B cell (primary cell): ENCODE results near the gene HIVEP1. TPM values are rescaled to one million over a fixed set of nuclear protein-coding genes. Genes with fewer than 3 reads are reported as not detected.

ENCODE experiments used
- ATAC-seq: fragments of 200-7000 bp; cut with Tn5 transposase; one replicate; pipeline ENCODE4 v1.10.0; 2021; ENCODE audit warnings: low read depth, mild to moderate bottlenecking, moderate number of reproducible peaks, moderate library complexity
- CTCF ChIA-PET: fragments of 350-600 bp; sonication (Branson Sonifier 250); formaldehyde crosslinking; loops from one replicate; lab custom pipeline; 2021; ENCODE audit warnings: antibody characterized with exemption, inconsistent platforms; lab: Charles Lee
- POLR2A ChIA-PET: fragments of 350-600 bp; sonication (Branson Sonifier 250); formaldehyde crosslinking; loops from one replicate; lab custom pipeline; 2021; ENCODE audit warnings: antibody characterized with exemption; lab: Charles Lee
- DNase-seq: peaks from one replicate; pipeline ENCODE4 v3.0.0; 2013
- H2AFZ ChIP-seq: 2 replicates; pipeline ENCODE4 v1.6.1; 2012; ENCODE audit warnings: mild to moderate bottlenecking, low read depth, low read length; ENCODE audit not compliant: insufficient read depth, poor library complexity, severe bottlenecking
- H3K27ac ChIP-seq, 2 donors: 1 replicate in 1 of 2; 2 replicates in 1 of 2; pipeline ENCODE4 v1.5.1; 2012 to 2013; ENCODE audit warnings: low read length in 2 of 2, mild to moderate bottlenecking in 2 of 2, moderate library complexity in 1 of 2
- H3K27me3 ChIP-seq, 4 experiments: fragments of 200-600 bp in 1 of 4; sonication (generic) in 1 of 4; replicated peaks in 1 of 4; 1 replicate in 2 of 4; 2 replicates in 2 of 4; pipeline versions ENCODE4 v1.6.1 to v1.7.0; 2013 to 2016; ENCODE audit warnings: low read length in 3 of 4, mild to moderate bottlenecking in 2 of 4, mixed read lengths in 1 of 4, moderate library complexity in 1 of 4; ENCODE audit not compliant: insufficient read depth in 4 of 4, control insufficient read depth in 3 of 4; ENCODE audit errors: control extremely low read depth in 1 of 4
- H3K36me3 ChIP-seq, 2 experiments: replicated peaks in 1 of 2; 1 replicate in 1 of 2; 2 replicates in 1 of 2; pipeline versions ENCODE4 v1.6.1 to v1.7.1; 2013; ENCODE audit warnings: low read length in 1 of 2; ENCODE audit not compliant: insufficient read depth in 2 of 2, control insufficient read depth in 1 of 2; ENCODE audit errors: control extremely low read depth in 1 of 2, extremely low read depth in 1 of 2
- H3K4me1 ChIP-seq, 2 donors: fragments of 200-600 bp in 1 of 2; sonication (generic) in 1 of 2; 1 replicate in 1 of 2; 2 replicates in 1 of 2; pipeline versions ENCODE4 v1.5.1 to v1.6.1; 2013 to 2017; ENCODE audit warnings: low read length in 2 of 2; ENCODE audit not compliant: control insufficient read depth in 2 of 2, insufficient read depth in 2 of 2
- H3K4me2 ChIP-seq: replicated peaks from 2 replicates; pipeline ENCODE3; 2012; ENCODE audit warnings: mild to moderate bottlenecking, low read depth, low read length; ENCODE audit not compliant: poor library complexity, severe bottlenecking
- H3K4me3 ChIP-seq, 5 experiments: fragments of 200-600 bp in 1 of 5; sonication (generic) in 1 of 5; 1 replicate in 3 of 5; 2 replicates in 2 of 5; pipeline versions ENCODE4 v1.5.1 to v1.7.0; 2011 to 2016; ENCODE audit warnings: low read length in 4 of 5, mild to moderate bottlenecking in 4 of 5, low read depth in 2 of 5, control low read depth in 1 of 5, moderate library complexity in 1 of 5; ENCODE audit not compliant: insufficient read depth in 1 of 5; ENCODE audit errors: control extremely low read depth in 1 of 5, extremely low read depth in 1 of 5
- H3K79me2 ChIP-seq: fragments of 200-600 bp; sonication (generic); one replicate; pipeline ENCODE4 v1.6.0; 2016; ENCODE audit warnings: low read length; ENCODE audit not compliant: control insufficient read depth, insufficient read depth
- H3K9ac ChIP-seq: fragments of 200-600 bp; sonication (generic); 2 replicates; pipeline ENCODE4 v1.6.1; 2017; ENCODE audit warnings: mild to moderate bottlenecking, low read length, moderate library complexity
- H3K9me3 ChIP-seq, 3 donors: one replicate each; pipeline versions ENCODE4 v1.6.1 to v1.7.1; 2013; ENCODE audit warnings: low read length in 2 of 3; ENCODE audit not compliant: control insufficient read depth in 2 of 3, insufficient read depth in 1 of 3; ENCODE audit errors: control extremely low read depth in 1 of 3
- H4K20me1 ChIP-seq: 2 replicates; pipeline ENCODE4 v1.6.0; 2012; ENCODE audit warnings: mild to moderate bottlenecking, low read length; ENCODE audit not compliant: insufficient read depth, control insufficient read depth, poor library complexity, severe bottlenecking
- H3K27ac Mint-ChIP-seq: one replicate; pipeline ENCODE4 v1.8.0; 2021; ENCODE audit warnings: mixed read lengths
- H3K27me3 Mint-ChIP-seq: one replicate; pipeline ENCODE4 v1.8.0; 2021; ENCODE audit warnings: mixed read lengths
- H3K4me1 Mint-ChIP-seq: one replicate; pipeline ENCODE4 v1.8.0; 2021; ENCODE audit warnings: mixed read lengths
- H3K4me3 Mint-ChIP-seq: one replicate; pipeline ENCODE4 v1.8.0; 2021; ENCODE audit warnings: mixed read lengths
- H3K9me3 Mint-ChIP-seq: one replicate; pipeline ENCODE4 v1.8.0; 2022; ENCODE audit warnings: mixed read lengths; ENCODE audit not compliant: insufficient read depth
- CTCF ChIP-seq: fragments of 200-600 bp; IDR thresholded peaks from one replicate; pipeline ENCODE4 v1.8.0; 2022; ENCODE audit warnings: antibody characterized with exemption, mild to moderate bottlenecking
- EZH2 ChIP-seq: IDR thresholded peaks from 2 replicates; pipeline ENCODE4 v1.6.1; 2012; ENCODE audit warnings: borderline replicate concordance, low read depth, mild to moderate bottlenecking, moderate library complexity, low read length; ENCODE audit not compliant: insufficient read depth, poor library complexity, severe bottlenecking
- WGBS: methylation state at CpG from one replicate; pipeline ENCODE4 v1.1.5; 2013; ENCODE audit warnings: missing lambda C conversion rate; ENCODE audit not compliant: insufficient coverage; 5-methylcytosine and 5-hydroxymethylcytosine counted together
- intact Hi-C: fragments of 100-400 bp; cut with micrococcal nuclease; formaldehyde crosslinking; loops from one replicate; pipeline ENCODE4 v1.10.0; 2022
- polyA plus RNA-seq: library from polyadenylated mRNA; depleted of rRNA; stranded (reverse); fragments of >200 nt; gene quantifications from 2 replicates; pipeline ENCODE4 v1.2.3, GENCODE V29; 2012
- total RNA-seq, 2 donors: library from RNA; stranded (reverse); fragments of 120-200 nt in 1 of 2; gene quantifications; 1 replicate in 1 of 2; 2 replicates in 1 of 2; pipeline versions ENCODE4 v1.2.3 to v1.2.4, GENCODE V29; 2013 to 2022

Gene HIVEP1
- total and polyA plus RNA-seq, 2 donors (not counting 1 experiment from before 2014, with no cell fraction given), result 11.3 to 96.5 TPM

- no peak overlapping the region for H3K4me3 ChIP-seq
- H3K9ac ChIP-seq, result no peak overlapping the region
- peaks cover 35% of the 10 kb centered on the region for H3K79me2 ChIP-seq
- TF ChIP-seq CTCF, result no peak
- TF ChIP-seq EZH2, result no peak
- no peak overlapping the region for H2AFZ ChIP-seq
- ChIA-PET POLR2A (no interaction called here), CTCF (no interaction called here)
- no peak for DNase-seq
- no CpG with 5 or more reads among the region's 3 CpGs for WGBS
- no peaks in the 10 kb centered on the region for H3K9me3 ChIP-seq
- no peak overlapping the region for H3K27ac ChIP-seq
- peaks cover 24% of the 10 kb centered on the region for H4K20me1 ChIP-seq
- H3K27me3 Mint-ChIP-seq, result no peaks in the 10 kb centered on the region
- no peak for ATAC-seq
- H3K27me3 ChIP-seq, result no peaks in the 10 kb centered on the region
- H3K9me3 Mint-ChIP-seq, result no peaks in the 10 kb centered on the region
- H3K4me2 ChIP-seq, result no peak overlapping the region
- intact Hi-C loops, result loop anchor here (5.0 kb wide), 1 partner anchor 35 kb away; no protein-coding TSS in a partner anchor
- no peaks in the 10 kb centered on the region for H3K36me3 ChIP-seq
- no peak overlapping the region for H3K4me3 Mint-ChIP-seq
- H3K4me1 ChIP-seq, result peaks cover 14 to 25% of the 10 kb centered on the region in 2 donors
- no peak overlapping the region for H3K27ac Mint-ChIP-seq
- peaks cover 46% of the 10 kb centered on the region for H3K4me1 Mint-ChIP-seq
Observed at GRCh38 chr6:12082368-12082767, 70.3 kb downstream of the HIVEP1 start.

GRCh38 chr6:12083302-12083701 lies 71.2 kb downstream of the HIVEP1 start:
- Histone ChIP-seq H4K20me1 (peaks cover 24% of the 10 kb centered on the region), H3K4me2 (no peak overlapping the region), H2AFZ (no peak overlapping the region), H3K9ac (no peak overlapping the region), H3K4me3 (no peak overlapping the region), H3K27me3 (no peaks in the 10 kb centered on the region), H3K4me1 (peaks cover 14 to 25% of the 10 kb centered on the region in 2 donors), H3K79me2 (peaks cover 27% of the 10 kb centered on the region), H3K36me3 (no peaks in the 10 kb centered on the region), H3K9me3 (no peaks in the 10 kb centered on the region), H3K27ac (no peak overlapping the region)
- H3K9me3 Mint-ChIP-seq, result no peaks in the 10 kb centered on the region
- H3K4me3 Mint-ChIP-seq, result no peak overlapping the region
- DNase-seq, result no peak
- H3K4me1 Mint-ChIP-seq, result peaks cover 46% of the 10 kb centered on the region
- H3K27me3 Mint-ChIP-seq, result no peaks in the 10 kb centered on the region
- H3K27ac Mint-ChIP-seq, result no peak overlapping the region
- ChIA-PET CTCF (interaction anchor here (0.9 to 1.1 kb wide), 4 partner anchors 8 to 207 kb away, joined by 3 read pairs; partner anchors contain the start of gene EDN1), POLR2A (no interaction called here)
- ATAC-seq, result no peak
- TF ChIP-seq CTCF, result no peak
- TF ChIP-seq EZH2, result no peak
- intact Hi-C loops, result loop anchor here (5.0 kb wide), 1 partner anchor 34 kb away; no protein-coding TSS in a partner anchor
- WGBS, result 95% methylated on average over 2 of the region's 2 CpGs
